ENCODE data around the gene NOP56. TPM values are rescaled to one million over a fixed set of nuclear protein-coding genes. Genes with fewer than 3 reads are reported as not detected.
"Not testable (repeated sequence)": the region's sequence is repeated elsewhere in the genome, so short reads cannot be mapped to it uniquely, and the experiment has no call there.

Gene NOP56
- total RNA-seq, 1 experiment from 2014 or later, result 582 TPM

GRCh38 chr20:2680046-2680445 is 27.6 kb downstream of the NOP56 start:
- Histone ChIP-seq H3K79me2 (ENCODE audit: insufficient read depth, low read length) (no peaks in the 10 kb centered on the region), H3K36me3 (ENCODE audit: control insufficient read depth in 1 of 2, insufficient read depth in 2 of 2, low read length in 2 of 2) (no peaks in the 10 kb centered on the region), H3K27ac (ENCODE audit: low read depth, low read length) (no peak overlapping the region), H3K9me3 (ENCODE audit: control insufficient read depth in 1 of 2, insufficient read depth in 1 of 2, low read depth in 1 of 2, low read length in 2 of 2) (no peaks in the 10 kb centered on the region), H3K4me3 (replicated peaks in 1 of 2; ENCODE audit: low read depth in 1 of 2, low read length in 2 of 2) (no peak overlapping the region), H3K9me2 (ENCODE audit: insufficient read depth) (no peaks in the 10 kb centered on the region), H3K9ac (ENCODE audit: low read length) (no peak overlapping the region), H2AFZ (ENCODE audit: low read depth, low read length, poor library complexity, severe bottlenecking) (no peak overlapping the region), H4K20me1 (ENCODE audit: insufficient read depth) (no peaks in the 10 kb centered on the region), H3K27me3 (ENCODE audit: insufficient read depth, low read length) (no peaks in the 10 kb centered on the region; the same call in 1 of the 2 replicates), H3K4me1 (ENCODE audit: control insufficient read depth in 1 of 2, insufficient read depth in 2 of 2, low read length in 2 of 2) (no peaks in the 10 kb centered on the region), H3K4me2 (ENCODE audit: low read length) (no peak overlapping the region)
- TF ChIP-seq REST (IDR thresholded peaks at IDR 0.05; ENCODE audit: low read depth) (no peak), EZH2phosphoT487 (IDR thresholded peaks at IDR 0.05; ENCODE audit: borderline replicate concordance) (no peak), ZBTB33 (IDR thresholded peaks at IDR 0.05; ENCODE audit: extremely low read depth, insufficient replicate concordance, low read length) (no peak), SP1 (IDR thresholded peaks at IDR 0.05; ENCODE audit: low read depth) (no peak), ZNF274 (IDR thresholded peaks at IDR 0.05; ENCODE audit: low read depth, low read length) (no peak), ZFX (IDR thresholded peaks at IDR 0.05) (no peak), RAD21 (IDR thresholded peaks at IDR 0.05; ENCODE audit: low read depth) (no peak), MAX (IDR thresholded peaks at IDR 0.05) (no peak), EGR1 (IDR thresholded peaks at IDR 0.05; ENCODE audit: low read depth) (no peak), ATF3 (IDR thresholded peaks at IDR 0.05) (no peak), CBX3 (IDR thresholded peaks at IDR 0.05; ENCODE audit: low read depth) (no peak), ELF1 (IDR thresholded peaks at IDR 0.05; ENCODE audit: borderline replicate concordance, low read depth) (no peak)
- no TSS peak for BruUV-seq (replicated peaks)
- DNase-seq (ENCODE audit: low read depth, low spot score) (no peak), ATAC-seq (no peak)
- intact Hi-C loops (cut with micrococcal nuclease), result no loop called here
- ChIA-PET CTCF (no interaction called here), RAD21 (ENCODE audit: low non-redundant PET in 1 of 2, low total read pairs in 2 of 2, uncharacterized antibody in 2 of 2, unreplicated experiment in 2 of 2) (no interaction called here), POLR2A (interaction anchor here (0.6 kb wide), 1 partner anchor 27 kb away, joined by 3 read pairs; the partner anchor contains the start of gene NOP56)

- H3K4me3 ChIP-seq (replicated peaks in 1 of 2; ENCODE audit: low read depth in 1 of 2, low read length in 2 of 2); BruUV-seq (replicated peaks); H3K27ac ChIP-seq (ENCODE audit: low read depth, low read length); H3K4me2 ChIP-seq (ENCODE audit: low read length); H3K4me1 ChIP-seq (ENCODE audit: control insufficient read depth in 1 of 2, insufficient read depth in 2 of 2, low read length in 2 of 2); H3K36me3 ChIP-seq (ENCODE audit: control insufficient read depth in 1 of 2, insufficient read depth in 2 of 2, low read length in 2 of 2); H3K79me2 ChIP-seq (ENCODE audit: insufficient read depth, low read length); POLR2A ChIA-PET; H3K27me3 ChIP-seq (ENCODE audit: insufficient read depth, low read length); CTCF ChIA-PET; H4K20me1 ChIP-seq (ENCODE audit: insufficient read depth); RAD21 ChIA-PET (ENCODE audit: low non-redundant PET in 1 of 2, low total read pairs in 2 of 2, uncharacterized antibody in 2 of 2, unreplicated experiment in 2 of 2); DNase-seq (ENCODE audit: low read depth, low spot score); H3K9ac ChIP-seq (ENCODE audit: low read length); H2AFZ ChIP-seq (ENCODE audit: low read depth, low read length, poor library complexity, severe bottlenecking); H3K9me3 ChIP-seq (ENCODE audit: control insufficient read depth in 1 of 2, insufficient read depth in 1 of 2, low read depth in 1 of 2, low read length in 2 of 2); intact Hi-C loops (cut with micrococcal nuclease); H3K9me2 ChIP-seq (ENCODE audit: insufficient read depth); ATAC-seq: not testable (repeated sequence)
Measured at GRCh38 chr20:2682040-2682439, 29.6 kb downstream of the NOP56 start.
